GM23338 (cell line): ENCODE measurements around the gene ACSF3. TPM values are rescaled to one million over a fixed set of nuclear protein-coding genes. Genes with fewer than 3 reads are reported as not detected.

Experiments
- ATAC-seq: fragments of 200-7000 bp; cut with Tn5 transposase; 3 replicates; pipeline ENCODE4 v1.9.1; 2020
- DNase-seq: peaks from one replicate; pipeline ENCODE4 v3.0.0-alpha.2; 2015; ENCODE audit warnings: low spot score
- H2AFZ ChIP-seq: fragments of 200-600 bp; sonication (generic); 2 replicates; pipeline ENCODE4 v1.8.0; 2016; ENCODE audit warnings: antibody characterized with exemption, mild to moderate bottlenecking, moderate library complexity
- H3F3A ChIP-seq: fragments of 200-600 bp; sonication (generic); replicated peaks from 2 replicates; pipeline ENCODE4 v1.8.0; 2017; ENCODE audit warnings: antibody characterized with exemption, mixed run types, low read depth
- H3K27ac ChIP-seq: fragments of 200-600 bp; sonication (generic); 2 replicates; pipeline ENCODE4 v1.6.1; 2016; ENCODE audit warnings: low read depth
- H3K27me3 ChIP-seq: fragments of 200-600 bp; sonication (generic); 2 replicates; pipeline ENCODE4 v1.8.0; 2016; ENCODE audit warnings: mild to moderate bottlenecking, mixed run types, moderate library complexity; ENCODE audit not compliant: insufficient read depth
- H3K36me3 ChIP-seq: fragments of 200-600 bp; sonication (generic); 2 replicates; pipeline ENCODE4 v1.8.0; 2016; ENCODE audit warnings: mild to moderate bottlenecking; ENCODE audit not compliant: insufficient read depth
- H3K4me1 ChIP-seq: fragments of 200-600 bp; sonication (generic); 2 replicates; pipeline ENCODE4 v1.8.0; 2016; ENCODE audit warnings: mild to moderate bottlenecking, moderate library complexity; ENCODE audit not compliant: insufficient read depth
- H3K4me2 ChIP-seq: fragments of 200-600 bp; sonication (generic); 2 replicates; pipeline ENCODE4 v1.7.1; 2017; ENCODE audit warnings: mixed run types
- H3K4me3 ChIP-seq: fragments of 200-600 bp; sonication (generic); 2 replicates; pipeline ENCODE4 v1.6.1; 2016; ENCODE audit warnings: mixed run types
- H3K79me2 ChIP-seq: fragments of 200-600 bp; sonication (generic); replicated peaks from 2 replicates; pipeline ENCODE4 v1.8.0; 2017; ENCODE audit warnings: mild to moderate bottlenecking; ENCODE audit not compliant: insufficient read depth
- H3K9me2 ChIP-seq: fragments of 200-600 bp; sonication (generic); 2 replicates; pipeline ENCODE4 v1.8.0; 2017; ENCODE audit not compliant: insufficient read depth
- H4K20me1 ChIP-seq: fragments of 200-600 bp; sonication (generic); replicated peaks from 2 replicates; pipeline ENCODE4 v1.8.0; 2017; ENCODE audit warnings: mild to moderate bottlenecking; ENCODE audit not compliant: insufficient read depth
- H3K27ac Mint-ChIP-seq: 2 replicates; pipeline ENCODE4 v1.8.0; 2020; ENCODE audit warnings: inconsistent platforms, mild to moderate bottlenecking, moderate library complexity, mixed read lengths
- H3K27me3 Mint-ChIP-seq: 3 replicates; pipeline ENCODE4 v1.8.0; 2022; ENCODE audit warnings: low read depth, mild to moderate bottlenecking, moderate library complexity, mixed read lengths, inconsistent platforms; ENCODE audit not compliant: insufficient read depth, poor library complexity
- H3K36me3 Mint-ChIP-seq: 3 replicates; pipeline ENCODE4 v1.8.0; 2021; ENCODE audit warnings: low read depth, mild to moderate bottlenecking, inconsistent platforms, moderate library complexity, mixed read lengths
- H3K4me1 Mint-ChIP-seq: 3 replicates; pipeline ENCODE4 v1.8.0; 2020; ENCODE audit warnings: mild to moderate bottlenecking, inconsistent platforms, mixed read lengths
- H3K4me3 Mint-ChIP-seq: 3 replicates; pipeline ENCODE4 v1.8.0; 2021; ENCODE audit warnings: moderate library complexity, mild to moderate bottlenecking, inconsistent platforms, mixed read lengths
- H3K9me3 Mint-ChIP-seq: 3 replicates; pipeline ENCODE4 v1.8.0; 2020; ENCODE audit warnings: moderate library complexity, mild to moderate bottlenecking, inconsistent platforms, mixed read lengths
- CREB1 ChIP-seq: fragments of 250-450 bp; sonication (Bioruptor Pico); IDR thresholded peaks from 2 replicates; pipeline ENCODE4 v1.5.0; 2020; ENCODE audit warnings: low read depth, mild to moderate bottlenecking, moderate library complexity
- CTCF ChIP-seq, 2 experiments: fragments of 200-600 bp in 1 of 2; sonication (generic) in 1 of 2; conservative IDR thresholded peaks; 2 replicates each; pipeline versions ENCODE4 v1.5.1 to v1.6.1; 2016 to 2017; ENCODE audit warnings: antibody characterized with exemption in 2 of 2, low read depth in 2 of 2, mild to moderate bottlenecking in 2 of 2, moderate library complexity in 1 of 2
- ETS1 ChIP-seq: IDR thresholded peaks from 2 replicates; pipeline ENCODE4 v1.6.1; 2016; ENCODE audit warnings: antibody characterized with exemption
- EZH2 ChIP-seq: fragments of 200-600 bp; sonication (generic); IDR thresholded peaks from one replicate; pipeline ENCODE4 v1.8.0; 2017; ENCODE audit warnings: antibody characterized with exemption, mild to moderate bottlenecking, low read depth; ENCODE audit not compliant: unreplicated experiment
- EZH2phosphoT487 ChIP-seq: fragments of 200-600 bp; sonication (generic); IDR thresholded peaks from one replicate; pipeline ENCODE4 v1.8.1; 2018; ENCODE audit warnings: antibody characterized with exemption; ENCODE audit not compliant: unreplicated experiment
- JUNB ChIP-seq: IDR thresholded peaks from one replicate; pipeline ENCODE4 v1.6.1; 2016; ENCODE audit warnings: antibody characterized with exemption; ENCODE audit not compliant: unreplicated experiment
- NANOG ChIP-seq: IDR thresholded peaks from 2 replicates; pipeline ENCODE4 v1.6.1; 2016; ENCODE audit warnings: antibody characterized with exemption, borderline replicate concordance
- POLR2AphosphoS5 ChIP-seq: IDR thresholded peaks from 2 replicates; pipeline ENCODE4 v1.6.1; 2016; ENCODE audit warnings: antibody characterized with exemption, low read depth
- REST ChIP-seq: IDR thresholded peaks from one replicate; pipeline ENCODE4 v1.6.1; 2018; ENCODE audit warnings: antibody characterized with exemption; ENCODE audit not compliant: unreplicated experiment
- STAT1 ChIP-seq: IDR thresholded peaks from one replicate; pipeline ENCODE4 v1.6.1; 2016; ENCODE audit warnings: antibody characterized with exemption; ENCODE audit not compliant: unreplicated experiment
- ZNF114 ChIP-seq: fragments of 250-450 bp; sonication (Bioruptor Pico); IDR thresholded peaks from 2 replicates; pipeline ENCODE4 v1.5.0; 2020; ENCODE audit warnings: mild to moderate bottlenecking, moderate library complexity
- ZNF331 ChIP-seq: fragments of 250-450 bp; sonication (Bioruptor Pico); IDR thresholded peaks from 2 replicates; pipeline ENCODE4 v1.5.0; 2020; ENCODE audit warnings: low read depth, mild to moderate bottlenecking, moderate library complexity
- ZNF462 ChIP-seq: fragments of 250-450 bp; sonication (Bioruptor Pico); IDR thresholded peaks from 2 replicates; pipeline ENCODE4 v1.5.0; 2020; ENCODE audit warnings: mild to moderate bottlenecking, moderate library complexity
- polyA plus RNA-seq: library from polyadenylated mRNA; unstranded; fragments of >200 nt; fragmentation: Nextera tagmentation; extraction: Ambion mirVana; gene quantifications from 2 replicates; pipeline ENCODE4 v1.2.1, GENCODE V29; 2016
- total RNA-seq: library from RNA; depleted of rRNA; stranded (reverse); fragments of >200 nt; shearing (Covaris generic); gene quantifications from 2 replicates; pipeline ENCODE4 v1.2.3, GENCODE V29; 2014

Gene ACSF3
- total and polyA plus RNA-seq, 2 experiments from 2014 or later, result 12.8 to 23.1 TPM

DNA sequence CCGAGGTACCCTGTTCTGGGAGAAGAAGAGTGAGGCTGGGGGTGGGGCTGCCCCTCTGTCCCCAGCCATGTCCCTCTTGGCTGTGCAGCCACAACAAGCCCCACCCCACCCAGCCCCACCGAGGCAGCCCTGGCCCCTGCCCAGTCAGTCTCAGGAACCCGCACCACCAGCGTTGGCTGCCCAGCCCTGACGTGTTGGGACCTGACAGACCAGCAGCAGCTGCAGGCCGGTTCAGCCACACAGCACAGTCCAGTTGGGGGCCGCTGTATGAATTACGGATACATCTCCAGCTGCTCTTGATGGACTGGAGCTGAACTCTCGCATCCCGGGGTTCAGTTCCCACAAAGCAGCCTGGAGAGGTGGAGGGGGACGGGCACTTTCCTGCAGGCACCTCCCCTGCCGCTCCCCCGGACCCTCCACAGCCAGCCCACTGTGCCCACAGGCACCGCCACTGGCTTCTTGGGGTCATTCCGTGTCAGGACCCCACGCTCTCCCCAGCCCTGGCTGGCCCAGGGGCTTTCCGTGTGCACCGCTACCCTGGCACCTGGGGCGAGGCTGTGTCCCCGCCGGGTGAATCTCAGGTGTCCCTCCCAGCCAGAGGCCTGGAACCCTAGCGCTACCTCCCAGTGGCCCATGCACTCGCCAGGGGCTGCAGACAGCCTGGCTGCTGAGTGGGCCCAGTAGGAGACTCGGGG, 84.9 kb downstream of the ACSF3 start:
- Mint-ChIP-seq H3K4me1 (peaks cover 3% of the 10 kb centered on the region), H3K36me3 (no peaks in the 10 kb centered on the region), H3K27me3 (peaks cover 6% of the 10 kb centered on the region), H3K27ac (no peak overlapping the region), H3K4me3 (no peak overlapping the region), H3K9me3 (no peaks in the 10 kb centered on the region)
- Histone ChIP-seq H3K27me3 (no peaks in the 10 kb centered on the region), H4K20me1 (no peaks in the 10 kb centered on the region), H2AFZ (no peak overlapping the region), H3K4me2 (no peak overlapping the region), H3K4me1 (peaks cover 2% of the 10 kb centered on the region; the same call in 1 of the 2 replicates), H3K79me2 (no peaks in the 10 kb centered on the region), H3K4me3 (no peak overlapping the region), H3K9me2 (no peaks in the 10 kb centered on the region), H3K36me3 (no peaks in the 10 kb centered on the region), H3K27ac (no peak overlapping the region), H3F3A (no peaks in the 10 kb centered on the region)
- TF ChIP-seq EZH2 (no peak), ZNF114 (CRISPR knock-in tag) (no peak), ZNF462 (no peak), REST (no peak), ETS1 (no peak), NANOG (no peak), POLR2AphosphoS5 (no peak), CREB1 (CRISPR knock-in tag) (no peak), JUNB (no peak), ZNF331 (no peak), CTCF (conservative IDR thresholded peaks at IDR 0.05; ENCODE audit: low read depth in 2 of 2) (no peak), STAT1 (no peak), EZH2phosphoT487 (no peak)
- ATAC-seq, result no peak
- DNase-seq, result no peak
